H1 (cell line): ENCODE data around the gene ARHGEF4. TPM values are rescaled to one million over a fixed set of nuclear protein-coding genes. Genes with fewer than 3 reads are reported as not detected.

Experiments
- CTCF ChIA-PET: fragments of 300-600 bp; sonication (Branson Sonifier 250); formaldehyde crosslinking; loops from one replicate; lab custom pipeline; 2021; ENCODE audit not compliant: partially characterized antibody; lab: Charles Lee
- POLR2A ChIA-PET: fragments of 300-600 bp; sonication (Branson Sonifier 250); formaldehyde crosslinking; loops from one replicate; lab custom pipeline; 2021; ENCODE audit warnings: inconsistent platforms; ENCODE audit not compliant: partially characterized antibody; lab: Charles Lee
- DNase-seq, 2 experiments: peaks; one replicate each; pipeline versions ENCODE4 v3.0.0 to v3.0.0-alpha.2; 2010 to 2022; ENCODE audit warnings: low spot score in 2 of 2, low read depth in 1 of 2, mixed read lengths in 1 of 2
- FAIRE-seq: peaks from 2 replicates; lab custom pipeline; 2011; peaks lifted over from hg19 to GRCh38; lab: Jason Lieb, UNC
- H2AFZ ChIP-seq: 2 replicates; pipeline ENCODE4 v1.8.1; 2012; ENCODE audit warnings: low read length, inconsistent platforms
- H2AK5ac ChIP-seq: 2 replicates; pipeline ENCODE4 v1.6.1; 2013; ENCODE audit warnings: low read depth, low read length
- H2BK120ac ChIP-seq: replicated peaks from 2 replicates; pipeline ENCODE3; 2013; ENCODE audit warnings: low read depth, low read length, inconsistent platforms
- H2BK12ac ChIP-seq: 2 replicates; pipeline ENCODE4 v1.6.1; 2013; ENCODE audit warnings: low read depth, low read length
- H2BK15ac ChIP-seq: 2 replicates; pipeline ENCODE4 v1.6.1; 2013; ENCODE audit warnings: low read length
- H2BK20ac ChIP-seq: 2 replicates; pipeline ENCODE4 v1.6.1; 2013; ENCODE audit warnings: low read length
- H2BK5ac ChIP-seq: 2 replicates; pipeline ENCODE4 v1.6.1; 2013; ENCODE audit warnings: low read depth, low read length
- H3K14ac ChIP-seq: 2 replicates; pipeline ENCODE4 v1.6.1; 2013; ENCODE audit warnings: inconsistent platforms; ENCODE audit not compliant: insufficient read length
- H3K18ac ChIP-seq: 2 replicates; pipeline ENCODE4 v1.6.1; 2013; ENCODE audit warnings: low read length; ENCODE audit errors: extremely low read depth
- H3K23ac ChIP-seq: 2 replicates; pipeline ENCODE4 v1.6.1; 2013; ENCODE audit warnings: inconsistent platforms; ENCODE audit not compliant: insufficient read length
- H3K23me2 ChIP-seq: 2 replicates; pipeline ENCODE4 v1.6.1; 2013; ENCODE audit warnings: low read depth, low read length
- H3K27ac ChIP-seq: 2 replicates; pipeline ENCODE4 v1.6.1; 2011; ENCODE audit warnings: low read depth, low read length, inconsistent platforms
- H3K27me3 ChIP-seq, 4 experiments: replicated peaks in 1 of 4; 1 replicate in 1 of 4; 2 replicates in 3 of 4; pipeline versions ENCODE4 v1.6.1 to v1.8.1; 2011 to 2013; ENCODE audit warnings: low read length in 3 of 4, mild to moderate bottlenecking in 3 of 4, inconsistent platforms in 2 of 4, mixed read lengths in 2 of 4, moderate library complexity in 1 of 4; ENCODE audit not compliant: control insufficient read depth in 3 of 4, insufficient read depth in 3 of 4; ENCODE audit errors: extremely low read depth in 1 of 4
- H3K36me3 ChIP-seq, 4 experiments: 2 replicates each; pipeline versions ENCODE4 v1.6.1 to v1.8.1; 2011 to 2013; ENCODE audit warnings: mild to moderate bottlenecking in 4 of 4, low read length in 3 of 4, moderate library complexity in 2 of 4, control low read depth in 1 of 4, inconsistent platforms in 1 of 4; ENCODE audit not compliant: insufficient read depth in 4 of 4, control insufficient read depth in 2 of 4
- H3K4ac ChIP-seq: replicated peaks from 2 replicates; pipeline ENCODE3; 2013; ENCODE audit warnings: low read length, low read depth, mixed read lengths, inconsistent platforms; ENCODE audit not compliant: insufficient read length
- H3K4me1 ChIP-seq, 4 experiments: replicated peaks in 1 of 4; 1 replicate in 1 of 4; 2 replicates in 3 of 4; pipeline versions ENCODE4 v1.6.1 to v1.8.1; 2011 to 2013; ENCODE audit warnings: low read length in 3 of 4, inconsistent platforms in 2 of 4, mixed read lengths in 1 of 4; ENCODE audit not compliant: insufficient read depth in 4 of 4, control insufficient read depth in 3 of 4
- H3K4me2 ChIP-seq, 2 experiments: 2 replicates each; pipeline versions ENCODE4 v1.6.1 to v1.8.1; 2011 to 2013; ENCODE audit warnings: low read depth in 2 of 2, low read length in 2 of 2, control low read depth in 1 of 2, inconsistent platforms in 1 of 2, mild to moderate bottlenecking in 1 of 2; ENCODE audit not compliant: insufficient read depth in 1 of 2
- H3K4me3 ChIP-seq, 4 experiments: fragments of 200-600, 300-600 bp in 1 of 4; sonication (generic), shearing (Covaris generic), sonication (Bioruptor Twin) in 1 of 4; 2 replicates each; pipeline versions ENCODE4 v1.5.1 to v1.8.1; 2011 to 2016; ENCODE audit warnings: low read length in 4 of 4, low read depth in 3 of 4, control low read depth in 2 of 4, inconsistent platforms in 2 of 4, mild to moderate bottlenecking in 2 of 4, mixed read lengths in 1 of 4, moderate library complexity in 1 of 4; ENCODE audit not compliant: insufficient read depth in 2 of 4; ENCODE audit errors: extremely low read depth in 1 of 4
- H3K56ac ChIP-seq: replicated peaks from 2 replicates; pipeline ENCODE3; 2013; ENCODE audit warnings: low read depth, mild to moderate bottlenecking, mixed read lengths, low read length, inconsistent platforms; ENCODE audit not compliant: insufficient read length
- H3K79me1 ChIP-seq: 2 replicates; pipeline ENCODE4 v1.6.1; 2013; ENCODE audit warnings: low read depth, low read length, control low read depth
- H3K79me2 ChIP-seq, 2 experiments: 2 replicates each; pipeline versions ENCODE4 v1.6.1 to v1.8.1; 2012 to 2013; ENCODE audit warnings: low read length in 2 of 2, mild to moderate bottlenecking in 2 of 2, inconsistent platforms in 1 of 2; ENCODE audit not compliant: insufficient read depth in 2 of 2, control insufficient read depth in 1 of 2
- H3K9ac ChIP-seq, 4 experiments: replicated peaks in 1 of 4; 1 replicate in 1 of 4; 2 replicates in 3 of 4; pipeline versions ENCODE4 v1.6.1 to v1.8.1; 2011 to 2013; ENCODE audit warnings: low read depth in 3 of 4, low read length in 3 of 4, control low read depth in 2 of 4, mild to moderate bottlenecking in 2 of 4, moderate library complexity in 2 of 4, inconsistent platforms in 1 of 4; ENCODE audit errors: extremely low read depth in 1 of 4
- H3K9me3 ChIP-seq, 2 experiments: 2 replicates each; pipeline versions ENCODE4 v1.6.1 to v1.8.1; 2012 to 2013; ENCODE audit warnings: mild to moderate bottlenecking in 2 of 2, moderate library complexity in 2 of 2, control low read depth in 1 of 2, inconsistent platforms in 1 of 2, low read depth in 1 of 2, low read length in 1 of 2, mixed read lengths in 1 of 2; ENCODE audit not compliant: insufficient read depth in 2 of 2
- H4K20me1 ChIP-seq, 2 experiments: replicated peaks in 1 of 2; 2 replicates each; pipeline versions ENCODE3 to v1.8.1; 2011 to 2013; ENCODE audit warnings: inconsistent platforms in 2 of 2, low read length in 2 of 2, mild to moderate bottlenecking in 1 of 2; ENCODE audit not compliant: insufficient read depth in 2 of 2, control insufficient read depth in 1 of 2
- H4K5ac ChIP-seq: 2 replicates; pipeline ENCODE4 v1.6.1; 2013; ENCODE audit warnings: low read length, low read depth, mixed read lengths, inconsistent platforms; ENCODE audit not compliant: insufficient read length
- H4K8ac ChIP-seq: 2 replicates; pipeline ENCODE4 v1.8.0; 2013; ENCODE audit warnings: mild to moderate bottlenecking, moderate library complexity, low read length, inconsistent platforms; ENCODE audit not compliant: insufficient read depth; ENCODE audit errors: extremely low read depth
- H4K91ac ChIP-seq: replicated peaks from 2 replicates; pipeline ENCODE3; 2013; ENCODE audit warnings: low read length, mixed read lengths, inconsistent platforms; ENCODE audit not compliant: insufficient read length
- BACH1 ChIP-seq: IDR thresholded peaks from 2 replicates; pipeline ENCODE4 v1.6.1; 2012; ENCODE audit warnings: low read length, improper control_type of control experiment
- CEBPB ChIP-seq: IDR thresholded peaks from 2 replicates; pipeline ENCODE4 v1.6.1; 2012; ENCODE audit warnings: low read depth, low read length
- JUN ChIP-seq: IDR thresholded peaks from 2 replicates; pipeline ENCODE4 v1.6.1; 2011; ENCODE audit warnings: low read depth, mild to moderate bottlenecking, improper control_type of control experiment, low read length
- KDM1A ChIP-seq: fragments of 200-600, 300-600 bp; sonication (generic); IDR thresholded peaks from 2 replicates; pipeline ENCODE4 v1.7.1; 2016; ENCODE audit warnings: mild to moderate bottlenecking, low read length, borderline replicate concordance
- PHF8 ChIP-seq: fragments of 200-600 bp; sonication (generic); conservative IDR thresholded peaks from 2 replicates; pipeline ENCODE4 v1.7.1; 2012; ENCODE audit warnings: low read depth, mild to moderate bottlenecking, inconsistent platforms, low read length, moderate library complexity
- SIN3A ChIP-seq, 2 experiments: IDR thresholded peaks in 1 of 2; conservative IDR thresholded peaks in 1 of 2; 2 replicates each; pipeline ENCODE4 v1.6.1; 2011 to 2012; ENCODE audit warnings: low read length in 2 of 2, improper control_type of control experiment in 1 of 2, low read depth in 1 of 2, mild to moderate bottlenecking in 1 of 2
- SP2 ChIP-seq: IDR thresholded peaks from 2 replicates; pipeline ENCODE4 v1.6.1; 2012; ENCODE audit warnings: mild to moderate bottlenecking, low read length, inconsistent platforms
- SP4 ChIP-seq: IDR thresholded peaks from 2 replicates; pipeline ENCODE4 v1.6.1; 2012; ENCODE audit warnings: low read length, inconsistent platforms
- TEAD4 ChIP-seq: IDR thresholded peaks from 2 replicates; pipeline ENCODE4 v1.6.1; 2012; ENCODE audit warnings: low read depth, low read length, inconsistent platforms, mixed read lengths
- WGBS, 2 experiments: shearing (Covaris generic) in 1 of 2; methylation state at CpG; one replicate each; pipeline versions ENCODE4 v1.1.6 to v1.1.7; 2013 to 2015; ENCODE audit warnings: low lambda C conversion rate in 2 of 2, mixed read lengths in 2 of 2, inconsistent platforms in 1 of 2, low coverage in 1 of 2, missing lambda C conversion rate in 1 of 2; ENCODE audit not compliant: insufficient replicate concordance in 2 of 2, insufficient coverage in 1 of 2, insufficient read length in 1 of 2; ENCODE audit errors: extremely low coverage in 1 of 2, missing lambda C conversion rate in 1 of 2; 5-methylcytosine and 5-hydroxymethylcytosine counted together
- polyA plus RNA-seq, 7 experiments: library from polyadenylated mRNA; depleted of rRNA in 3 of 7; stranded (reverse) in 5 of 7; unstranded in 2 of 7; fragments of >200 nt in 5 of 7; fragments of 200-250 nt in 2 of 7; gene quantifications; 1 replicate in 5 of 7; 2 replicates in 1 of 7; 4 replicates in 1 of 7; pipeline versions ENCODE4 v1.2.1 to v1.2.3, GENCODE V29; 2011 to 2013; ENCODE audit warnings: missing spikeins in 2 of 7, mixed read lengths in 2 of 7
- total RNA-seq: library from RNA; stranded (reverse); fragmentation: NEBNext Ultra II Directional; extraction: Animal tissue kit (Norgen Biotek cat#: 25700); gene quantifications from 2 replicates; pipeline ENCODE4 v1.2.1, GENCODE V29; 2021
- TF ChIP-seq, protein P1 (sequence below), 3 experiments: IDR thresholded peaks; 1 replicate in 2 of 3; 2 replicates in 1 of 3; pipeline versions ENCODE4 v1.5.1 to v1.6.1; 2011; ENCODE audit warnings: low read length in 3 of 3, mild to moderate bottlenecking in 3 of 3, inconsistent platforms in 2 of 3, low read depth in 1 of 3, moderate library complexity in 1 of 3; ENCODE audit not compliant: insufficient read depth in 1 of 3; ENCODE audit errors: control extremely low read depth in 1 of 3

The ARHGEF4 gene
- total and polyA plus RNA-seq, 2 of the 8 experiments (the other 6 are each of a cell fraction or from before 2014, with no cell fraction given) = 10.6 to 14.6 TPM

DNA sequence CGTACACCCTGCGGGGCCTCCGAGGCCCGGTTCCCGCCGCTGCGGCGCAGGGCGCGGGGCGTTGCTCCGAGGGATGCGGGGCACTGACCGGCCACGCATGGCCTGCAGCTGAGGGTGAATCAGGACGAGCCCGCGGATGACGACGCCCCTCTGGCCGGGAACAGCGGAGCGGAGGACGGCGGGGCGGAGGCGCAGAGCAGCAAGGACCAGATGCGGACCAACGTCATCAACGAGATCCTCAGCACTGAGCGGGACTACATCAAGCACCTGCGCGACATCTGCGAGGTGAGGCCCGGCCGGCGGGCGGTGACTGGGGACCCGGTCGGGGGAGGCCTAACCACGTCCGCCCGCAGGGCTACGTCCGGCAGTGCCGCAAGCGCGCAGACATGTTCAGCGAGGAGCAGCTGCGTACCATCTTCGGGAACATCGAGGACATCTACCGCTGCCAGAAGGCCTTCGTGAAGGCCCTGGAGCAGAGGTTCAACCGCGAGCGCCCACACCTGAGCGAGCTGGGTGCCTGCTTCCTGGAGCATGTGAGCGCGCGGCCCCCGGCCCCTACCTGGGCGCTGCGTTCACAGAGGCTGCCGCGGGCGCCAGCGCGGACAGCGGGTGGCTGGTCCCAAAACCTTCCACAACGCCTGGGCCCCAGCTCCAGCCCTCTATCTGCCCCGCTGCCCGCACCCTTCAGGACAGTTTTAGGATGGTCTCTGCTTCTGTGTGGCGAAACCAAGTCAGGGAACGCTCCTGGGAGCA is 203.4 kb downstream of the ARHGEF4 start:
- Histone ChIP-seq H2BK20ac (no peak overlapping the region), H3K79me1 (no peaks in the 10 kb centered on the region), H2BK120ac (no peak overlapping the region), H2AFZ (no peak overlapping the region), H3K79me2 (no peaks in the 10 kb centered on the region), H4K8ac (no peak overlapping the region), H3K14ac (no peak overlapping the region), H3K4me3 (no peak overlapping the region), H3K36me3 (no peaks in the 10 kb centered on the region; a peak in 1 of 8 replicates), H2BK12ac (no peak overlapping the region), H3K9me3 (no peaks in the 10 kb centered on the region), H2BK15ac (no peak overlapping the region), H3K27me3 (peaks cover 0 to 15% (median 10%) of the 10 kb centered on the region in 4 experiments; a peak in 5 of 7 replicates), H3K4ac (no peak overlapping the region), H3K4me1 (peaks cover 0 to 4% (median 0%) of the 10 kb centered on the region in 4 experiments; a peak in 3 of 7 replicates), H4K91ac (no peak overlapping the region), H3K23me2 (peaks cover 5% of the 10 kb centered on the region; the same call in 1 of the 2 replicates), H3K27ac (no peak overlapping the region), H3K23ac (no peak overlapping the region), H2AK5ac (no peak overlapping the region), H4K5ac (no peak overlapping the region), H4K20me1 (peaks cover 0 to 7% of the 10 kb centered on the region in 2 experiments), H3K9ac (no peak overlapping the region), H3K18ac (no peak overlapping the region), H3K56ac (no peak overlapping the region), H2BK5ac (no peak overlapping the region), H3K4me2 (no peak overlapping the region)
- no peak for TF ChIP-seq PHF8
- no peak for TF ChIP-seq SP2
- no peak for TF ChIP-seq BACH1
- TF ChIP-seq, protein P1, sequence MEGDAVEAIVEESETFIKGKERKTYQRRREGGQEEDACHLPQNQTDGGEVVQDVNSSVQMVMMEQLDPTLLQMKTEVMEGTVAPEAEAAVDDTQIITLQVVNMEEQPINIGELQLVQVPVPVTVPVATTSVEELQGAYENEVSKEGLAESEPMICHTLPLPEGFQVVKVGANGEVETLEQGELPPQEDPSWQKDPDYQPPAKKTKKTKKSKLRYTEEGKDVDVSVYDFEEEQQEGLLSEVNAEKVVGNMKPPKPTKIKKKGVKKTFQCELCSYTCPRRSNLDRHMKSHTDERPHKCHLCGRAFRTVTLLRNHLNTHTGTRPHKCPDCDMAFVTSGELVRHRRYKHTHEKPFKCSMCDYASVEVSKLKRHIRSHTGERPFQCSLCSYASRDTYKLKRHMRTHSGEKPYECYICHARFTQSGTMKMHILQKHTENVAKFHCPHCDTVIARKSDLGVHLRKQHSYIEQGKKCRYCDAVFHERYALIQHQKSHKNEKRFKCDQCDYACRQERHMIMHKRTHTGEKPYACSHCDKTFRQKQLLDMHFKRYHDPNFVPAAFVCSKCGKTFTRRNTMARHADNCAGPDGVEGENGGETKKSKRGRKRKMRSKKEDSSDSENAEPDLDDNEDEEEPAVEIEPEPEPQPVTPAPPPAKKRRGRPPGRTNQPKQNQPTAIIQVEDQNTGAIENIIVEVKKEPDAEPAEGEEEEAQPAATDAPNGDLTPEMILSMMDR (IDR thresholded peaks at IDR 0.05; ENCODE audit: control extremely low read depth in 1 of 3, insufficient read depth in 1 of 3, low read depth in 1 of 3, low read length in 3 of 3) = no peak
- no peak for TF ChIP-seq CEBPB
- TF ChIP-seq SIN3A (conservative IDR thresholded peaks at IDR 0.05 in 1 of 2, IDR thresholded peaks at IDR 0.05 in 1 of 2; ENCODE audit: low read depth in 1 of 2, low read length in 2 of 2) = no peak
- TF ChIP-seq SP4 = no peak
- TF ChIP-seq TEAD4 = no peak
- TF ChIP-seq KDM1A = no peak
- TF ChIP-seq JUN = no peak
- POLR2A ChIA-PET = no interaction called here
- WGBS, 2 experiments = 93% methylated on average over 61 of the region's 75 CpGs; no CpG with 5 or more reads in 1 of the 2 experiments
- FAIRE-seq (no peak), DNase-seq (no peak)
- CTCF ChIA-PET = interaction anchor here (1.0 to 2.7 kb wide), 4 partner anchors 12 to 36 kb away, joined by 3 to 12 read pairs (median 4); no protein-coding TSS in a partner anchor
